Measurements from ENCODE around the gene NXNL2.
A peak's percentile ranks its signal among the peaks of the same experiment; 100 is the strongest.

The NXNL2 gene

DNA sequence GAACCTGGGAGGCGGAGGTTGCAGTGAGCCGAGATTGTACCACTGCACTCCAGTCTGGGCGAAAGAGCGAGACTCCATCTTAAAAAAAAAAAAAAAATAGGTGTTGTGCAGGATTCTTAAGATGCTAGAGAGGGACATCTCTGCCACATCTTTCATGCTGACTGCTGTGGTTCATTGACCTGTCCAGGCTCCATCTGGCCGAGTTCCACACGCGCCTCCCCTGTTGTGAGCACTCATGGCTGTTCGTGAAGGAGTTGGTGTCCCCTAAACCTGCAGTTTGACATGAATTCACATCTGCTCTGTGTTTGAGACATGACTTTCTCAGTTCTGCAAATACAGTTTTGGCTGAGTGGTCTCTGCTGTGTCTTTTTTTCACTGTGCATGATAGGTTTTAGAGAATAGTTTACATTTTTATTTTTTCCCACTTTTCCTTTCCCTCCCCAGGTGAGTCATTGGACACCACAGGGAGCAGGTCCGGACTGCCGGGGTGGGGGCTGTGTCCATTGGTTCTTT is 5.3 kb downstream of the NXNL2 start:
- ATAC-seq = no peak
- DNase-seq (ENCODE audit: low spot score in 2 of 2) = no peak
- H3K4me3 Mint-ChIP-seq = no peak overlapping the region
- H3K27ac Mint-ChIP-seq = no peak overlapping the region
- H3K9me3 Mint-ChIP-seq = no peaks in the 10 kb centered on the region
- H3K4me1 Mint-ChIP-seq = no peaks in the 10 kb centered on the region
- no peaks in the 10 kb centered on the region for H3K36me3 Mint-ChIP-seq

DNA sequence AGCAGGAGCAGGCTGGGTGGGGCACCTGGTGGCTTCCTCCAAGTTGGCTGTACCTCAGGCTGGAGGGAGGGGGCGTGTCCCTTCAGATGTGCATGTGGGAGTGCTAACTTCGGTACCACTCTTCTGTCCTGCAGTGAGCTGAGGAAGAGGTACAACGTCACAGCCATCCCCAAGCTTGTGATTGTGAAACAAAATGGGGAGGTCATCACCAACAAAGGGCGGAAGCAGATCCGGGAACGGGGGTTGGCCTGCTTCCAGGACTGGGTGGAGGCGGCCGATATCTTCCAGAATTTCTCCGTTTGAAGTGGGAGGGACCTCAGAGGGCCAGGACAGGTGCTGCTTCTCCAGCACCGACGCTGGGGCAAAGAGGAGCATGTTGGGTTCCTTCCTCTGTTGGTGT is 9.3 kb downstream of the NXNL2 start:
- no peak overlapping the region for H3K4me3 Mint-ChIP-seq
- ATAC-seq = no peak
- no peak for DNase-seq (ENCODE audit: low spot score in 2 of 2)
- H3K4me1 Mint-ChIP-seq = no peaks in the 10 kb centered on the region
- H3K9me3 Mint-ChIP-seq = no peaks in the 10 kb centered on the region
- H3K36me3 Mint-ChIP-seq = no peaks in the 10 kb centered on the region
- no peak overlapping the region for H3K27ac Mint-ChIP-seq

DNA sequence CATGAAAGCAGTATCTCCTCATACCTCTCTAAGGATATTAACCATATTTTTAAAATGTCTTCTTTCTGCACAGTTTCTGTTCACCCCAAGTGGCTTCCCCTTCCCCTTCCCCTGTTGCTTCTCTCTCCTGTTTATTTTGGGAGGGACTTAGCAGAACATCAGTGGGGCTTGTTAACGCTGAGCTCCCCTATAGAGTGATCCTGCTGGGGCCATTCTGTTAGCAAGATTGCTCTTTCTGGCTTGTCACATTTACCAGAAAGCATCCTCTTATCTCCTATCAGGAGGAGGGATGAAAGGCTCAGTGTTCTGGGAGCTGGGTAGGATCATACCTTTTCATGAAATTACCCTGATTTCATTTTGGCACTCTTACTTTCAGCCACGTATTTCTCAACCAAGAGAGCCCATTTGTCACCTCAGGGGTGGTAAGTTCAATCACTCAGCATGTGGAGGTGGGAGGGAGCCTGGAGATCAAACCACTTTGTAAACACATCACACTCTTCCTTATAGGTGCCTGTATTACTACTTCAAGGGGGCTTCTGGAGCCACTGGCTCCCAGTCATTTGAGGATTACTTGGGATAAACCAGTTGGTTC is 16.7 kb downstream of the NXNL2 start:
- no peaks in the 10 kb centered on the region for H3K4me1 Mint-ChIP-seq

DNA sequence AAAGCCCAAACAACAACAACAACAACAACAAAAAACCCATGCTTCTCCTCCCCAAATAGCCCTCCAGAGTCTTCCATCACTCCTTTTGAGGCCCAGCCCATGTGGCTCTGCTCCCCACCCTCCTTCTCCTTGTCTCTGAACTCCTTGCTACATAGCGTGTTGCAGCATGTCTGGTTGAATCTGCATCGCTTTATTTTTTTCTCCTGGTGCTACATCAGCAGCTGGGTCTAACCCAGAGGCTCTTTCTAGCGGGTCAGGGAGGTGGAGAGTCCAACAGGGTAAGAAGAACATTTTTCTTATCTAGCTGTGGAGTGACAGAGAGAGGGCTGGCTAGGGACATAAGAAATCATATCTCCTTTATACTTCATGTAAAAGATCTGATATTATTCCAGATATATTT is 18.4 kb downstream of the NXNL2 start:
- H3K4me3 Mint-ChIP-seq = no peak overlapping the region
- H3K27ac Mint-ChIP-seq = no peak overlapping the region
- H3K4me1 Mint-ChIP-seq = no peaks in the 10 kb centered on the region
- DNase-seq (ENCODE audit: low spot score in 2 of 2) (no peak), ATAC-seq (no peak)
- H3K9me3 Mint-ChIP-seq = no peaks in the 10 kb centered on the region
- no peaks in the 10 kb centered on the region for H3K36me3 Mint-ChIP-seq

More for the DNA sequence above, 16.7 kb downstream of the NXNL2 start:
- H3K36me3 Mint-ChIP-seq = no peaks in the 10 kb centered on the region
- no peaks in the 10 kb centered on the region for H3K9me3 Mint-ChIP-seq
- DNase-seq (ENCODE audit: low spot score in 2 of 2) = no peak
- ATAC-seq = peak; percentile 55
- no peak overlapping the region for H3K4me3 Mint-ChIP-seq
- H3K27ac Mint-ChIP-seq = no peak overlapping the region

DNA sequence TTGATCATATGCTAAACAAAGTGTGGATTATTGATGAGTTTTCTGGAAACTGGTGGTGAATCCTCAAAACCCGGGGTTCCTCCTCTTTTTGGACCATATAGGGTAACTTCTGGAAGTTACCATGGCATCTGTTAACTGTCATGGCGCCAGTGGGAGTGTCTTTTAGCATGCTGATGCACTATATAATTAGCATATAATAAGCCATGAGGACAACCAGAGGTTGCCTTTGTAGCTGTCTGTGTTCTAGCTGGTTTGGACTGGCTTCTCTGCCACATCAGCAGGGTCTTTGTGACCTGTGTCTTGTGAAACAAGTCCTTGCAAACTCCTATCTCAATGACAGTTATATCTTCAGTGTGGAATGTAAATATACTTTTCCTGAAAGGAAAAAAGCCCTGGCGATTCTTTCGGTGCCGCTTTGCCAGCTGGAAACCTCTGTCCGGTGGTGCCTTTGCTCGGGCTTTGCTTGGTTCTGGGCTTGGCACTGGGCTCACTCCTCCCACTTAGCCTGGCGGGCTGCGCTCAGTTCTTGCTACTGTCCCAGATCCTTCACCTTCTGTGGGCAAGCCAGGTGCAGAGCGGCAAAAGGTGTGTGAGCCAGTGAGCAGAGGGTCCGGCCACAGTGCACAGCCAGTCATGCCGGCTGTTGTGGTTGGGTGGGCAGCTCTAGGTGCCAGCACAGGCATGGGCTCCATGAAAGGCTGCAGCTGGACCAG is 20.4 kb downstream of the NXNL2 start:
- DNase-seq (ENCODE audit: low spot score in 2 of 2) (no peak), ATAC-seq (no peak)
- H3K4me1 Mint-ChIP-seq = no peaks in the 10 kb centered on the region
- H3K9me3 Mint-ChIP-seq = no peaks in the 10 kb centered on the region
- no peaks in the 10 kb centered on the region for H3K36me3 Mint-ChIP-seq
- no peak overlapping the region for H3K4me3 Mint-ChIP-seq
- H3K27ac Mint-ChIP-seq = no peak overlapping the region

DNA sequence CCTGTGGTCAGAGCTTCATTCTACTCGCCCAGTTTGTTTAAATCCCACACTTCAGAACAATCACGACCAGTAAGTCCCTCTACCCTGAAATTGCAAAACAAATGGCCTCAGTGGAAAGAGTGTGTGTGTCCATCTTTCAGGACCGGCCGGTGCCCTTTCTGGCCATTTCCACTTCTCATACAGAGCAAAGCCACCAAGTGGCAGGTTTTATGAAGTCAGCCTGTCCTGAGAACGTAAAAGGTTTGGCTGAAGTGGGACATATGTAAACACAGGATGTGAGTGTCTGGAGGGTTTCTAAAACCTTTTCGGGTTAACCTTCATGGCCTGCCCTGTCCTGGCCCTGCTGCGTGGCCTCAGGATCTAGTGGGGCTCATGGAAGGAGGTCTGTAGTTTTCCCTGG is 24.7 kb downstream of the NXNL2 start:
- H3K4me3 Mint-ChIP-seq = no peak overlapping the region

DNA sequence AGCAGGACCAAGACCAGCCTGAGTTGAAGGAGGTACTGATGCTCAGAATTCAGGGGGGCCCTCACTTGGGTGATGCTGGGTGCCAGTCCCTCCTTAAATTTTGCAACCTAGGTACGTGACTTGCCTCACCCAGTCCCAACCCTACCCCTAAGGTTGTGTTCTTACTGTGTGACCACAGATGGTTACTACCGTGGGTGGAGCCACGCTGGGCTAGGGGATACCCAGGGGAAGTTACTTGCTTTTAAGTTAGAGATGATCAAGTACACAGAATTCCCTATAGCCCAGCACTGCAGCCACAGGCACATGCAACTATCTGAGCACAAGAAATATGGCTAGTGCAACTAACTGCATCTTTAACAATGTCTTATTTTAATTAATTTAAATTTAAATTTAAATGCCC is 32.9 kb downstream of the NXNL2 start:
- DNase-seq (ENCODE audit: low spot score in 2 of 2) (no peak), ATAC-seq (peak; percentile 95)
- Mint-ChIP-seq H3K9me3 (no peaks in the 10 kb centered on the region), H3K27ac (no peak overlapping the region), H3K4me1 (no peaks in the 10 kb centered on the region), H3K36me3 (no peaks in the 10 kb centered on the region), H3K4me3 (no peak overlapping the region)

More for the DNA sequence above, 24.7 kb downstream of the NXNL2 start:
- DNase-seq (ENCODE audit: low spot score in 2 of 2) (no peak), ATAC-seq (no peak)
- H3K9me3 Mint-ChIP-seq = no peaks in the 10 kb centered on the region
- no peaks in the 10 kb centered on the region for H3K36me3 Mint-ChIP-seq
- H3K4me1 Mint-ChIP-seq = no peaks in the 10 kb centered on the region
- no peak overlapping the region for H3K27ac Mint-ChIP-seq

DNA sequence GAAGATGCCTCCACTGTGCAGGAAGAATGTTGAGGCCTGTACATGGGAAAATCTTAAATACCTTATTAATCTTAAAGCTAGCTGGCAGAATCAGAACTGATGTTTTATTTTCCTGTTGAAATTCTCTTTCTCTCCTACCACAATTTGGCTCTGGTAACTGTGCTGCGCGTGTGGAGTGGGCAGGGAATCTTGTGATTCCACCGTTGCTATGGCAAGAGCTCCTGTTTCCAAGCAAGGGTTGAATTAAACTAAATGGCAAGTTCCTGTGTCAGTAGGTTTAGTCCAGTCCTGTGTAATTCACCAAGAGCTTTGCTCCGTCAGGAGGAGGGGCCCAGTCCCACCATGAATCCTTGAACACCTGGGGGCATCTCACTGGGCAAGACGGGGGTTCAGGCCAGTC is 36.4 kb downstream of the NXNL2 start:
- Mint-ChIP-seq H3K36me3 (no peaks in the 10 kb centered on the region), H3K4me1 (no peaks in the 10 kb centered on the region), H3K9me3 (no peaks in the 10 kb centered on the region), H3K4me3 (no peak overlapping the region), H3K27ac (no peak overlapping the region)
- ATAC-seq = no peak
- DNase-seq (ENCODE audit: low spot score in 2 of 2) = no peak

DNA sequence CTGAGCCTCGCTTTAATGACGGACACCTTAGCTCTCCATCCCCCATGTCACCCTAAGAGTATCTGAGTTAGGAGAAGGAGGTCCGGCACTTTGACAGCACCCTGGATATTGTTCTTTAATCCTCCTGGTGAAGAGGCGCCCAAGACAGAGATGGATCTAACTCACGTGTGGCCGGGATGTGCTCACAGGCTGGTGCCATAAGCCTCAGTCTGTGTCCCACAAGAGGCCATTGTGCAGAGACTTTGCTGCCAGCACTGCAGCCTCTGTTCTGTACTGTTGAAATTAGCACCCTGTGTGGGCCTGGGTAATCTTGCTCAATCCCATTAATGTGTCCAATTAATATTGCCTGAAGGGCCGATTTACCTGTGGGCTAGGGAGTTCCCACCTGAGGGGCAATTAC is 37.7 kb downstream of the NXNL2 start:
- Mint-ChIP-seq H3K36me3 (no peaks in the 10 kb centered on the region), H3K9me3 (no peaks in the 10 kb centered on the region), H3K4me1 (no peaks in the 10 kb centered on the region), H3K27ac (no peak overlapping the region), H3K4me3 (no peak overlapping the region)
- ATAC-seq = no peak
- no peak for DNase-seq (ENCODE audit: low spot score in 2 of 2)

DNA sequence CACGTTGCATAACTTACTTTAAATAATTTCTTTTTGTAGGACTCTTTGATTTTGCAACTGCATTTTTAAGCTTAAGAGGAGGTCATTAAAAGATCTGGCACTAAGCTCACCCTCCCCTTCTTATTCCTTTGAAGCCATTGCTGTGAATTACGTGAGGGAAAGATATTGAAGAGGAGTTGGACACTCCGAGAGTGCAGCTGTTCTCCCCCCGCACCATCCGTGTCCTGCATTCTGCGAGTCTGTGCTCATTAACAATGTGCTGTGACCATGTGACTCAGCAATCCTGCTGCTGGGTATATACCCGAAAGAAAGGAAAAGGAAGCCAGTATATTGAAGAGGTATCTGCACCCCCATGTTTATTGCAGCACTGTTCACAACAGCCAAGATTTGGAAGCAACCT is 40.0 kb downstream of the NXNL2 start:
- ATAC-seq (no peak), DNase-seq (ENCODE audit: low spot score in 2 of 2) (no peak)
- Mint-ChIP-seq H3K36me3 (no peaks in the 10 kb centered on the region), H3K27ac (no peak overlapping the region), H3K9me3 (no peaks in the 10 kb centered on the region), H3K4me1 (peaks cover 5% of the 10 kb centered on the region), H3K4me3 (no peak overlapping the region)

DNA sequence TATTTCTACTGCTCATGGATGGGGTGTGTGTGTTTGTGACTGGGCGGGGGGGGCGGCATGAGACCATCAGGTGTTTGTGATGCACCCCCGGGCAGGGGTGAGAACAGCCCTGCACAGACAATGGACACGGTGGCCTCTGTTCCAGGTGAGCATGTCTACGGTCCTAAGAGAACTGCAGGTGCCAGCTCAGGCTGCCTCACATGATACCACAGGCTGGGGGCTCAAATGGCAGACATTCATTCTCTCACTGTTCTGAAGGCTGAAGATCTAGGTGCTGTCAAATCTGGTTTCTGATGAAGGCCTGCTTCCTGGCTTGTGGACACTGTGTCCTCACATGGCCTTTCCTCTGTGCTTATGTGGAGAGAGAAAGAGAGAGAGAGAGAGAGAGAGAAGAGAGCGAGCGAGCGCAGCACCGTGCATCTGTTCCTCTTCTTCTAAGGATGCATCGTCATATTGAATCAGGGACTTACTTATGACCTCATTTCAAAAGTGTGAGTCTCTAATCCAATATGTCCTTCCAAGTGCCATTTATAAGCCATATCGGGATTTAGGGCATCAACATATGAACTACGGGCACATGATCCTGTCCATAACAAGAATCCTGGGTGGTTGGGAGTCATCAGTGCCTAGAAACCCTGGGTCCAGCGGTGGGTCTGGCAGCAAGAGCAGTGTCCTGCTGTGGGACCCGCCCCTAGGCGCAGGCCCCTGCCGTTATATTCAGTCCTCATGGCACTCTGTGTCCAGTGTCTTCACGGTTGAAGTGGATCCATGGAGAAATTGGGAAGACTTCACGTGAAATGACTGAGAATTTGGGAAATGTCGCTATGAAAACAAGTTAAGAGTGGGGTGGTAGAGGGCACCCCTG is 42.5 kb downstream of the NXNL2 start:
- no peak for ATAC-seq
- no peaks in the 10 kb centered on the region for H3K36me3 Mint-ChIP-seq
- H3K27ac Mint-ChIP-seq = no peak overlapping the region
- H3K4me1 Mint-ChIP-seq = peaks cover 5% of the 10 kb centered on the region
- no peaks in the 10 kb centered on the region for H3K9me3 Mint-ChIP-seq
- no peak for DNase-seq (ENCODE audit: low spot score in 2 of 2)
- H3K4me3 Mint-ChIP-seq = no peak overlapping the region

DNA sequence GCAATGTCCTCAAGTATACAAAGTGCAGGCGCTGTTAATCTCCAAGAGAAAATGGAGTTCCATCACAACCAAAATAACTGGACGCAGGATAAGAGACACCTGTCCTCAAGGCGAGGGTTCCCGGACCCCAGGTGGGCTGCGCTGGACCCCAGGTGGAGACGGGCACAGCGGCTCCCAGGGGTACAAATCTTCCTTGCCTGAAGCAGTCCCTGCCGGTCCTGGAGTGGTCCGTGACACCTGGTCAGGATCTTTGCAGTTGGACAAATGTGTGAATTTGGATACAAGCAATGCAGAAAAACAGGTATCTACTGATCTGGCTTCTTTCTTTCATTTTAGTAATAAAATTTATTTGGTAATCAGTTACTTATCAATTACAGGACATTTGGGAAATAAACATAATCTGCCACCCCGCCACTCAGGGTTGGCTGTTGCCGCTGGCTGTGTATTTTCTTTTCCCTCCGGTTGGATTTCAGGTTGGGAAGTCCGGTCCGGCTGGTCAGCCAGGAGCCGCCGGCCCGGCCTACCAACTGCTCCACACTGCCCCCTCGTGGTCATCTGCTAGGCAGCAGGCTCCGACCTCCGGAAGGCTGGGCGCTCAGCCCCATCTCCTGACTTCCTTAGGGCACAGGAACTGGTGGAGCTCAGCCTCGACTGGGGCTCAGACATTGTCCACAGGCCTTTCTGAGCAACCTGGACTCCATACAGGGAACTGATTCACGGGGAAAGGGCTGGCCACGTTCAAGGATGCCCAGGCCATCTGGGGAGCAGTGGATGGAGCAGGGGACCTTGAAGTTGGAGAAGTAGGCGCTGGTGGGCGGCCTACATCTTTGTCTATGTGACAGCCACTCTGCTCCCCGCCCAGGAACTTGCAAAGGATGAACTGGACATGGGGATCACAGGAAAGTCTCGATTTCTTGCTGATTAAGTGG is 43.4 kb downstream of the NXNL2 start:
- H3K36me3 Mint-ChIP-seq = no peaks in the 10 kb centered on the region
- peaks cover 5% of the 10 kb centered on the region for H3K4me1 Mint-ChIP-seq
- no peak overlapping the region for H3K27ac Mint-ChIP-seq
- peak; percentile 77 to 87 for DNase-seq (ENCODE audit: low spot score in 2 of 2)
- H3K4me3 Mint-ChIP-seq = peak overlapping the region; percentile 36
- peak; percentile 68 for ATAC-seq
- no peaks in the 10 kb centered on the region for H3K9me3 Mint-ChIP-seq

DNA sequence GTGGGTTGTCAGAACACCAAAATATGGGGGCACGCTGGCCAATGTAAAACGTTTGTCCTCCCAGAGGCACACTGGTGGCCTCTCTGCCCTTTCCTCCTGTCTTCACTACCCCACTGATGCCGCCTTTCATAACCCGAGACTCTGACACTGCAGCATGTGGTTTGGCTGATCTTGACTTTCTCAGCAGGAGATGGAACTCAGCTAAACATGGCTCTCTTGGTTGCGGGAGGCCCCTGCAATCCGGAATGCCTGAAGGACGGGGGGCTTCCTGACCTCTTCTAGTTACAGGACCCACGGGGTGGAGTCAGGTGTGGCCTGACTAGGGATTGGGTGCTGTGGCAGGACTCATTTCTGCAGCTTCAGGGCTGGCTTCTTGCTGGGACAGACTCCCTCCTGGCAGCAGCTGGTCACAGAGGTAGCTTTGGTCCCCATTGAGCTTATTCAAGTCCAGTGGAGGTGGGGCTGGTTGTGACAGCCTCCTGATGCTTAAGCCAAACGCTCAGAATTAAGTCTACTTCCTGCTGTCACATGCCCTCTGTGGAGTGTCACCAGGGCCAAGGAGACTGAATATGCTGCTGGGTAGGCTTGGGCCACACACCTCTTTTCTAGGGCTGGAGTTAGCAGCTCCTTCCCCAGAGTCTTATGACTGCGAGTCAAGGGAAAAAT is 44.2 kb downstream of the NXNL2 start:
- Mint-ChIP-seq H3K27ac (no peak overlapping the region), H3K9me3 (no peaks in the 10 kb centered on the region), H3K4me3 (no peak overlapping the region), H3K4me1 (peaks cover 5% of the 10 kb centered on the region), H3K36me3 (no peaks in the 10 kb centered on the region)
- no peak for ATAC-seq
- no peak for DNase-seq (ENCODE audit: low spot score in 2 of 2)

DNA sequence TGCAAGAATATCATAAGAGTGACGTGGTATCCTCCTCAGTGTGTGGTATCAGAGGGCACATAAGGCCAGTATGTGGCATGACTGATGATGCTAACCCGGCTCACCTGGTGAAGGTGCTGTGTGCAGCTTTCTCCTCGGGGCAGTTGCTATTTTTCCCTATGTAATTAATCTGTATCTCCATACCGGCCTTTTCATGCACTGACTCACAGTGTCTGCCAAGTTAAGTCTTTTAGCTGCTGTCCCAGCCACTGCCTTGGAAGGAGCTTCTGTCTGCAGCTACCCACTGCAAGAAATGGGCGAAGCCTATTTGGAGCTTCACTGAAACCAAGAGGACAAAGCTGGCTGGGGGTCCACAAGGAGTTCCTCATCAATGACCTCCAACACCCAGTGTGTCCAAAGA is 46.0 kb downstream of the NXNL2 start:
- Mint-ChIP-seq H3K27ac (no peak overlapping the region), H3K9me3 (no peaks in the 10 kb centered on the region), H3K4me3 (no peak overlapping the region), H3K4me1 (peaks cover 5% of the 10 kb centered on the region), H3K36me3 (no peaks in the 10 kb centered on the region)
- no peak for DNase-seq (ENCODE audit: low spot score in 2 of 2)
- no peak for ATAC-seq
